Keratinocyte (primary cell): Measurements from ENCODE around the gene CD44. TPM values are rescaled to one million over a fixed set of nuclear protein-coding genes. Genes with fewer than 3 reads are reported as not detected.

Experiments
- DNase-seq: peaks from one replicate; pipeline ENCODE4 v3.0.0-alpha.2; 2011; ENCODE audit warnings: low read depth, missing footprints, low spot score
- FAIRE-seq: peaks from 2 replicates; lab custom pipeline; 2011; peaks lifted over from hg19 to GRCh38; lab: Jason Lieb, UNC
- H2AFZ ChIP-seq: 2 replicates; pipeline ENCODE4 v1.6.0; 2012; ENCODE audit warnings: low read length, control low read depth, inconsistent platforms; ENCODE audit not compliant: control insufficient read depth
- H3K27ac ChIP-seq: 2 replicates; pipeline ENCODE4 v1.5.1; 2011; ENCODE audit warnings: low read length; ENCODE audit not compliant: control insufficient read depth, insufficient read depth
- H3K27me3 ChIP-seq: 3 replicates; pipeline ENCODE4 v1.6.0; 2011; ENCODE audit warnings: low read length; ENCODE audit not compliant: control insufficient read depth, insufficient read depth; ENCODE audit errors: extremely low read depth
- H3K36me3 ChIP-seq, 2 experiments: 2 replicates in 1 of 2; 3 replicates in 1 of 2; pipeline ENCODE4 v1.5.1; 2011; ENCODE audit warnings: low read length in 2 of 2, mild to moderate bottlenecking in 1 of 2; ENCODE audit not compliant: control insufficient read depth in 2 of 2, insufficient read depth in 2 of 2; ENCODE audit errors: extremely low read depth in 1 of 2
- H3K4me1 ChIP-seq: 3 replicates; pipeline ENCODE4 v1.5.1; 2011; ENCODE audit warnings: low read length; ENCODE audit not compliant: control insufficient read depth, insufficient read depth; ENCODE audit errors: extremely low read depth
- H3K4me2 ChIP-seq: 3 replicates; pipeline ENCODE4 v1.6.0; 2011; ENCODE audit warnings: low read depth, low read length; ENCODE audit not compliant: control insufficient read depth, insufficient read depth; ENCODE audit errors: extremely low read depth
- H3K4me3 ChIP-seq, 3 experiments: fragments of 200-600 bp in 1 of 3; sonication (generic) in 1 of 3; 2 replicates in 2 of 3; 3 replicates in 1 of 3; pipeline ENCODE4 v1.5.1; 2011 to 2016; ENCODE audit warnings: low read length in 3 of 3, mild to moderate bottlenecking in 3 of 3, control low read depth in 2 of 3, inconsistent platforms in 1 of 3, low read depth in 1 of 3, mixed read lengths in 1 of 3, mixed run types in 1 of 3, moderate library complexity in 1 of 3; ENCODE audit not compliant: control insufficient read depth in 2 of 3, insufficient read depth in 2 of 3; ENCODE audit errors: extremely low read depth in 1 of 3
- H3K79me2 ChIP-seq: 2 replicates; pipeline ENCODE4 v1.6.0; 2012; ENCODE audit warnings: low read length; ENCODE audit not compliant: control insufficient read depth, insufficient read depth
- H3K9ac ChIP-seq: 3 replicates; pipeline ENCODE4 v1.6.0; 2011; ENCODE audit warnings: low read length; ENCODE audit not compliant: control insufficient read depth, insufficient read depth; ENCODE audit errors: extremely low read depth
- H3K9me1 ChIP-seq: 3 replicates; pipeline ENCODE4 v1.6.0; 2011; ENCODE audit warnings: low read length; ENCODE audit not compliant: control insufficient read depth, insufficient read depth; ENCODE audit errors: extremely low read depth
- H3K9me3 ChIP-seq: 2 replicates; pipeline ENCODE4 v1.5.1; 2012; ENCODE audit warnings: low read depth, low read length; ENCODE audit not compliant: control insufficient read depth
- H4K20me1 ChIP-seq: 3 replicates; pipeline ENCODE4 v1.6.0; 2011; ENCODE audit warnings: low read length; ENCODE audit not compliant: control insufficient read depth, insufficient read depth; ENCODE audit errors: extremely low read depth
- CTCF ChIP-seq, 3 experiments: IDR thresholded peaks in 1 of 3; conservative IDR thresholded peaks in 1 of 3; optimal IDR thresholded peaks in 1 of 3; 2 replicates in 2 of 3; 3 replicates in 1 of 3; pipeline versions ENCODE3 to v1.5.1; 2011; ENCODE audit warnings: low read length in 3 of 3, mild to moderate bottlenecking in 3 of 3, moderate library complexity in 2 of 3, control low read depth in 1 of 3, inconsistent platforms in 1 of 3; ENCODE audit not compliant: insufficient read depth in 2 of 3; ENCODE audit errors: extremely low read depth in 1 of 3
- EZH2 ChIP-seq: IDR thresholded peaks from one replicate; pipeline ENCODE4 v1.6.1; 2012; ENCODE audit warnings: inconsistent platforms, mild to moderate bottlenecking, low read length, moderate library complexity
- dilution Hi-C: fragments of 300-500 bp; cut with MboI; formaldehyde crosslinking; loops from one replicate; pipeline ENCODE4 v1.7.0; 2020; ENCODE audit warnings: low sequenced_read_pairs; ENCODE audit not compliant: extremely low pct_ligation_motif_present
- polyA plus RNA-seq, 5 experiments: library from polyadenylated mRNA; depleted of rRNA in 3 of 5; stranded (reverse) in 3 of 5; stranded (forward) in 1 of 5; unstranded in 1 of 5; fragments of >200 nt; gene quantifications; 1 replicate in 1 of 5; 2 replicates in 3 of 5; 3 replicates in 1 of 5; pipeline versions ENCODE4 v1.2.1 to v1.2.3, GENCODE V29; 2011 to 2012; ENCODE audit warnings: missing spikeins in 2 of 5, low read depth in 1 of 5, low replicate concordance in 1 of 5

The CD44 gene
- polyA plus RNA-seq, 1 donor (not counting 4 experiments of a cell fraction or from before 2014, with no cell fraction given) = 2,038 TPM

GRCh38 chr11:35157814-35158700, 19.1 kb downstream of the CD44 start:
- Histone ChIP-seq H3K4me2 (peak overlapping the region; percentile 92), H3K27ac (peak overlapping the region; percentile 96), H3K9ac (peak overlapping the region; percentile 74), H2AFZ (no peak overlapping the region), H3K27me3 (no peaks in the 10 kb centered on the region), H3K36me3 (peaks cover 19 to 47% of the 10 kb centered on the region in 2 experiments), H3K4me1 (peaks cover 98% of the 10 kb centered on the region), H3K79me2 (peaks cover 99% of the 10 kb centered on the region), H4K20me1 (peaks cover 27% of the 10 kb centered on the region), H3K9me3 (no peaks in the 10 kb centered on the region), H3K4me3 (peak overlapping the region in 2 of 3 experiments; percentile 46 to 54), H3K9me1 (peaks cover 2% of the 10 kb centered on the region)
- FAIRE-seq = peak; percentile 69
- TF ChIP-seq EZH2 = no peak
- TF ChIP-seq CTCF (optimal IDR thresholded peaks at IDR 0.05 in 1 of 3, IDR thresholded peaks at IDR 0.05 in 1 of 3, conservative IDR thresholded peaks at IDR 0.05 in 1 of 3; ENCODE audit: extremely low read depth in 1 of 3, insufficient read depth in 2 of 3, low read length in 3 of 3) = no peak
- dilution Hi-C loops = no loop called here
- no peak for DNase-seq

GRCh38 chr11:35158701-35159510, 19.9 kb downstream of the CD44 start:
- peak; percentile 97 for FAIRE-seq
- H2AFZ ChIP-seq = no peak overlapping the region
- peak overlapping the region; percentile 96 for H3K27ac ChIP-seq
- no peak for DNase-seq
- H3K9ac ChIP-seq = peak overlapping the region; percentile 74
- H3K27me3 ChIP-seq = no peaks in the 10 kb centered on the region
- H3K4me3 ChIP-seq = peak overlapping the region in 2 of 3 experiments; percentile 48 to 54
- dilution Hi-C loops = no loop called here
- H3K9me1 ChIP-seq = peaks cover 4% of the 10 kb centered on the region
- H4K20me1 ChIP-seq = peaks cover 20% of the 10 kb centered on the region
- H3K79me2 ChIP-seq = peaks cover 99% of the 10 kb centered on the region
- TF ChIP-seq EZH2 (no peak), CTCF (optimal IDR thresholded peaks at IDR 0.05 in 1 of 3, IDR thresholded peaks at IDR 0.05 in 1 of 3, conservative IDR thresholded peaks at IDR 0.05 in 1 of 3; ENCODE audit: extremely low read depth in 1 of 3, insufficient read depth in 2 of 3, low read length in 3 of 3) (no peak)
- H3K4me2 ChIP-seq = peak overlapping the region; percentile 92
- H3K9me3 ChIP-seq = no peaks in the 10 kb centered on the region
- peaks cover 98% of the 10 kb centered on the region for H3K4me1 ChIP-seq
- peaks cover 21 to 52% of the 10 kb centered on the region in 2 experiments for H3K36me3 ChIP-seq
